SH-SY5Y (cell line): ENCODE measurements around the gene BSN.

Experiments used
- GATA2 ChIP-seq: IDR thresholded peaks from 2 replicates; pipeline ENCODE4 v1.6.1; 2011; ENCODE audit warnings: mild to moderate bottlenecking, low read depth, low read length
- GATA3 ChIP-seq: IDR thresholded peaks from 2 replicates; pipeline ENCODE4 v1.6.1; 2011; ENCODE audit warnings: low read depth, mild to moderate bottlenecking, low read length, moderate library complexity

BSN gene

GRCh38 chr3:49529567-49529966 is 24.7 kb upstream of the BSN start:
- TF ChIP-seq GATA2 = no peak
- TF ChIP-seq GATA3 = no peak

- TF ChIP-seq GATA2 (no peak), GATA3 (no peak)
Measured at GRCh38 chr3:49530231-49530630, 24.0 kb upstream of the BSN start.

- TF ChIP-seq GATA3 (no peak), GATA2 (no peak)
Measured at GRCh38 chr3:49530701-49531100, 23.6 kb upstream of the BSN start.

- TF ChIP-seq GATA2 (no peak), GATA3 (no peak)
Measured at GRCh38 chr3:49531218-49531617, 23.1 kb upstream of the BSN start.

- TF ChIP-seq GATA3 (no peak), GATA2 (no peak)
Measured at GRCh38 chr3:49531715-49532114, 22.6 kb upstream of the BSN start.

- TF ChIP-seq GATA3 = no peak
- no peak for TF ChIP-seq GATA2
Measured at GRCh38 chr3:49533031-49533430, 21.2 kb upstream of the BSN start.

- TF ChIP-seq GATA3 (no peak), GATA2 (no peak)
Measured at GRCh38 chr3:49533786-49534519, 20.3 kb upstream of the BSN start.

- TF ChIP-seq GATA2 (no peak), GATA3 (no peak)
Measured at GRCh38 chr3:49534581-49535441, 19.5 kb upstream of the BSN start.

GRCh38 chr3:49535971-49536874 is 18.1 kb upstream of the BSN start:
- TF ChIP-seq GATA3 (no peak), GATA2 (no peak)

- TF ChIP-seq GATA3 = no peak
- TF ChIP-seq GATA2 = no peak
Measured at GRCh38 chr3:49536875-49537533, 17.3 kb upstream of the BSN start.

GRCh38 chr3:49539659-49540560 is 14.4 kb upstream of the BSN start:
- no peak for TF ChIP-seq GATA3
- no peak for TF ChIP-seq GATA2

- TF ChIP-seq GATA2 (no peak), GATA3 (no peak)
Measured at GRCh38 chr3:49552087-49552486, 2.2 kb upstream of the BSN start.

GRCh38 chr3:49553324-49553691 is 969 bp upstream of the BSN start:
- TF ChIP-seq GATA3 (no peak), GATA2 (no peak)
